RWPE2 (cell line): ENCODE measurements around the gene ZNF423.

ENCODE experiments used
- ATAC-seq: fragments of 200-7000 bp; cut with Tn5 transposase; 3 replicates; pipeline ENCODE4 v1.9.1; 2021; ENCODE audit warnings: low read depth
- DNase-seq: peaks from one replicate; pipeline ENCODE4 v3.0.0-alpha.2; 2020; ENCODE audit warnings: low spot score
- H3K27ac ChIP-seq: fragments of 450-650 bp; 2 replicates; pipeline ENCODE4 v1.5.1; 2017; ENCODE audit warnings: mild to moderate bottlenecking; ENCODE audit not compliant: poor library complexity, severe bottlenecking
- H3K27me3 ChIP-seq: fragments of 250-450 bp; sonication (Bioruptor Pico); 2 replicates; pipeline ENCODE4 v1.5.1; 2021; ENCODE audit warnings: mild to moderate bottlenecking, moderate library complexity; ENCODE audit not compliant: insufficient read depth, poor library complexity, severe bottlenecking
- H3K36me3 ChIP-seq: fragments of 250-450 bp; sonication (Bioruptor Pico); 2 replicates; pipeline ENCODE4 v1.5.1; 2020; ENCODE audit warnings: low read depth, mild to moderate bottlenecking, moderate library complexity
- H3K4me1 ChIP-seq: fragments of 250-450 bp; sonication (Bioruptor Pico); 2 replicates; pipeline ENCODE4 v1.5.1; 2021; ENCODE audit warnings: mild to moderate bottlenecking, moderate library complexity; ENCODE audit not compliant: insufficient read depth, poor library complexity, severe bottlenecking
- H3K4me3 ChIP-seq: fragments of 250-450 bp; sonication (Bioruptor Pico); 2 replicates; pipeline ENCODE4 v1.5.1; 2021; ENCODE audit warnings: mild to moderate bottlenecking, moderate library complexity; ENCODE audit not compliant: severe bottlenecking
- H3K9me3 ChIP-seq: fragments of 250-450 bp; sonication (Bioruptor Pico); 2 replicates; pipeline ENCODE4 v1.5.1; 2021; ENCODE audit warnings: mild to moderate bottlenecking, moderate library complexity; ENCODE audit not compliant: severe bottlenecking
- CTCF ChIP-seq: fragments of 450-650 bp; IDR thresholded peaks from one replicate; pipeline ENCODE4 v1.5.1; 2017; ENCODE audit warnings: mild to moderate bottlenecking, moderate library complexity; ENCODE audit not compliant: poor library complexity, severe bottlenecking

ZNF423 gene

GRCh38 chr16:49733313-49734009, 122.5 kb downstream of the ZNF423 start:
- ATAC-seq (no peak), DNase-seq (no peak)
- Histone ChIP-seq H3K4me1 (no peaks in the 10 kb centered on the region), H3K36me3 (no peaks in the 10 kb centered on the region), H3K4me3 (no peak overlapping the region), H3K9me3 (no peaks in the 10 kb centered on the region), H3K27me3 (peaks cover 15% of the 10 kb centered on the region), H3K27ac (no peak overlapping the region)
- no peak for TF ChIP-seq CTCF

GRCh38 chr16:49731911-49732310, 124.0 kb downstream of the ZNF423 start:
- peaks cover 15% of the 10 kb centered on the region for H3K27me3 ChIP-seq
- no peaks in the 10 kb centered on the region for H3K9me3 ChIP-seq
- H3K36me3 ChIP-seq = no peaks in the 10 kb centered on the region
- H3K4me1 ChIP-seq = no peaks in the 10 kb centered on the region
- TF ChIP-seq CTCF = no peak
- no peak for ATAC-seq
- no peak overlapping the region for H3K27ac ChIP-seq
- no peak for DNase-seq
- no peak overlapping the region for H3K4me3 ChIP-seq

GRCh38 chr16:49730772-49731171, 125.1 kb downstream of the ZNF423 start:
- peaks cover 15% of the 10 kb centered on the region for H3K27me3 ChIP-seq
- no peaks in the 10 kb centered on the region for H3K4me1 ChIP-seq
- no peaks in the 10 kb centered on the region for H3K36me3 ChIP-seq
- no peak for TF ChIP-seq CTCF
- H3K4me3 ChIP-seq = no peak overlapping the region
- H3K27ac ChIP-seq = no peak overlapping the region
- no peaks in the 10 kb centered on the region for H3K9me3 ChIP-seq
- ATAC-seq (no peak), DNase-seq (no peak)

GRCh38 chr16:49727611-49728010, 128.3 kb downstream of the ZNF423 start:
- TF ChIP-seq CTCF = no peak
- ATAC-seq = no peak

GRCh38 chr16:49726155-49726554, 129.8 kb downstream of the ZNF423 start:
- ATAC-seq (no peak), DNase-seq (no peak)
- no peaks in the 10 kb centered on the region for H3K4me1 ChIP-seq
- TF ChIP-seq CTCF = no peak
- no peak overlapping the region for H3K4me3 ChIP-seq
- peaks cover 2% of the 10 kb centered on the region for H3K9me3 ChIP-seq
- no peaks in the 10 kb centered on the region for H3K27me3 ChIP-seq
- no peak overlapping the region for H3K27ac ChIP-seq
- H3K36me3 ChIP-seq = no peaks in the 10 kb centered on the region

More at GRCh38 chr16:49727611-49728010, 128.3 kb downstream of the ZNF423 start:
- Histone ChIP-seq H3K27ac (no peak overlapping the region), H3K4me1 (no peaks in the 10 kb centered on the region), H3K36me3 (no peaks in the 10 kb centered on the region), H3K27me3 (peaks cover 4% of the 10 kb centered on the region), H3K9me3 (peaks cover 2% of the 10 kb centered on the region), H3K4me3 (no peak overlapping the region)
- DNase-seq = no peak
